HG03135 (cell line): Measurements from ENCODE around the gene PLBD2.

ENCODE experiments used
- ATAC-seq: cut with Tn5 transposase; IDR thresholded peaks from one replicate; pipeline ENCODE4 v1.9.1; 2021; ENCODE audit warnings: mild to moderate bottlenecking, moderate library complexity; ENCODE audit not compliant: unreplicated experiment

Gene PLBD2

GRCh38 chr12:113368331-113368730 is 9.9 kb downstream of the PLBD2 start:
- no peak for ATAC-seq

GRCh38 chr12:113369391-113369985 is 11.1 kb downstream of the PLBD2 start:
- no peak for ATAC-seq

GRCh38 chr12:113370923-113371682 is 12.7 kb downstream of the PLBD2 start:
- no peak for ATAC-seq

- no peak for ATAC-seq
Measured at GRCh38 chr12:113371808-113372207, 13.4 kb downstream of the PLBD2 start.

GRCh38 chr12:113372371-113372770 is 14.0 kb downstream of the PLBD2 start:
- ATAC-seq: no peak

GRCh38 chr12:113373440-113373839 is 15.1 kb downstream of the PLBD2 start:
- no peak for ATAC-seq

- no peak for ATAC-seq
Measured at GRCh38 chr12:113373969-113374368, 15.6 kb downstream of the PLBD2 start.

GRCh38 chr12:113374823-113375428 is 16.5 kb downstream of the PLBD2 start:
- ATAC-seq: no peak

- ATAC-seq: no peak
Measured at GRCh38 chr12:113378291-113378690, 19.9 kb downstream of the PLBD2 start.

GRCh38 chr12:113381220-113381619 is 22.8 kb downstream of the PLBD2 start:
- ATAC-seq: no peak

- no peak for ATAC-seq
Measured at GRCh38 chr12:113382206-113382605, 23.8 kb downstream of the PLBD2 start.

- no peak for ATAC-seq
Measured at GRCh38 chr12:113384778-113385177, 26.4 kb downstream of the PLBD2 start.

- no peak for ATAC-seq
Measured at GRCh38 chr12:113385282-113385882, 27.0 kb downstream of the PLBD2 start.

- ATAC-seq: no peak
Measured at GRCh38 chr12:113386866-113387566, 28.6 kb downstream of the PLBD2 start.

GRCh38 chr12:113387631-113388030 is 29.2 kb downstream of the PLBD2 start:
- no peak for ATAC-seq

- ATAC-seq: no peak
Measured at GRCh38 chr12:113388351-113388750, 30.0 kb downstream of the PLBD2 start.

GRCh38 chr12:113390064-113391043 is 32.0 kb downstream of the PLBD2 start:
- no peak for ATAC-seq

- no peak for ATAC-seq
Measured at GRCh38 chr12:113391145-113391544, 32.8 kb downstream of the PLBD2 start.

GRCh38 chr12:113391650-113392337 is 33.4 kb downstream of the PLBD2 start:
- no peak for ATAC-seq
